GM19395 (cell line): Measurements from ENCODE around the gene ROGDI.

ENCODE experiments used
- ATAC-seq: cut with Tn5 transposase; IDR thresholded peaks from one replicate; pipeline ENCODE4 v1.9.1; 2021; ENCODE audit warnings: mild to moderate bottlenecking, moderate library complexity; ENCODE audit not compliant: unreplicated experiment

Gene ROGDI, protein sequence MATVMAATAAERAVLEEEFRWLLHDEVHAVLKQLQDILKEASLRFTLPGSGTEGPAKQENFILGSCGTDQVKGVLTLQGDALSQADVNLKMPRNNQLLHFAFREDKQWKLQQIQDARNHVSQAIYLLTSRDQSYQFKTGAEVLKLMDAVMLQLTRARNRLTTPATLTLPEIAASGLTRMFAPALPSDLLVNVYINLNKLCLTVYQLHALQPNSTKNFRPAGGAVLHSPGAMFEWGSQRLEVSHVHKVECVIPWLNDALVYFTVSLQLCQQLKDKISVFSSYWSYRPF

DNA sequence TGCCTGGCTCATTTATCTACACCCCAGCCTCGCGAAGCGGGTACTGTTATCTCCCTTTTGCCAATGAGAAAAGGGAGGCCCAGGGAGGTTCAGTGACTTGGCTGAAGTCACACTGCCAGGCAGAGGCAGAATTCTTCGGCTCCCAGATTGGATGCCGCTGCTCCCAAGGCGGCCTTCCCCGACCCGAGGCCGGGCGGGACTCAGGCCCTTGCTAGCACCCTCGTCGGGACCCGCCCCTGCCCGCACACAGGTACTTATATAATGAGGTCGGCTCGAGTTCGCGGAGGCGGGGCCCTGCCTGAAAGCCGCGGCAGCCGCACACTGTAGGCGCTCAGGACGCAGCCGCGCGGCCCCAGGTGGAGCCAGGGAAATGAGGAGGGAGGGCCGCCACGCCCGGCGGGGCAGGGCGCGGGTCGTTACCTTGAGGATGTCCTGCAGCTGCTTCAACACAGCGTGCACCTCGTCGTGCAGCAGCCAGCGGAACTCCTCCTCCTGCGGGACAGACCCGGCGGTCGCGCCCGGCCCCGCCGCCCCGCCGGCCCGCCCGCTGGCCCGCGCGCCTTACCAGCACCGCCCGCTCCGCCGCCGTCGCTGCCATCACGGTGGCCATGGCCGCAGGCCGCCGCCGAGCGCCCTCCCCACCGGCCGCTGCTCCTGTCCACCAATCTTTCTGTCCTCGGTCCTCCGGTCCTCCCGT is at the start of gene ROGDI:
ROGDI (minus strand) TSS at position 672 of the 697 bp plus-strand sequence; CDS start at position 610, 62 bp downstream.
- ATAC-seq: peak; percentile 66

DNA sequence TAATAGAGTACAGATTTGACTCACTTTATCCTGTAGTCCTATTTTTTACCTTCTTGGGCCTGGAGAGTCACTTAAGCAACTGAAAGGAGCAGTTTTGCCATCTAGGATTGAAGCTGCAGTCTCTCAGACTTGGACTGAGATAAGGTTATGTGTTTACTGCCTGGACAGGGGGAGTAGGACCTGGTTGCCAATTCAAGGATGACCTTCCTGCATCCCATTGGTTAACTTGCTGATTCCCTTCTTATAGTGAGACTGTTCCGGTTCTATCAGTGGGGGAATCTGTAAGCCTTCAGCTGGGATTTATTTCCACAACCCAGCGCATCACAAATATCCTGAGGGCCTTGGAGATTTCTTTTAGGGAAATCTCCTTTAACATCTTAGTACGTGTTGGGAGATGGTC is 47.8 kb upstream of the ROGDI start:
- ATAC-seq: no peak

DNA sequence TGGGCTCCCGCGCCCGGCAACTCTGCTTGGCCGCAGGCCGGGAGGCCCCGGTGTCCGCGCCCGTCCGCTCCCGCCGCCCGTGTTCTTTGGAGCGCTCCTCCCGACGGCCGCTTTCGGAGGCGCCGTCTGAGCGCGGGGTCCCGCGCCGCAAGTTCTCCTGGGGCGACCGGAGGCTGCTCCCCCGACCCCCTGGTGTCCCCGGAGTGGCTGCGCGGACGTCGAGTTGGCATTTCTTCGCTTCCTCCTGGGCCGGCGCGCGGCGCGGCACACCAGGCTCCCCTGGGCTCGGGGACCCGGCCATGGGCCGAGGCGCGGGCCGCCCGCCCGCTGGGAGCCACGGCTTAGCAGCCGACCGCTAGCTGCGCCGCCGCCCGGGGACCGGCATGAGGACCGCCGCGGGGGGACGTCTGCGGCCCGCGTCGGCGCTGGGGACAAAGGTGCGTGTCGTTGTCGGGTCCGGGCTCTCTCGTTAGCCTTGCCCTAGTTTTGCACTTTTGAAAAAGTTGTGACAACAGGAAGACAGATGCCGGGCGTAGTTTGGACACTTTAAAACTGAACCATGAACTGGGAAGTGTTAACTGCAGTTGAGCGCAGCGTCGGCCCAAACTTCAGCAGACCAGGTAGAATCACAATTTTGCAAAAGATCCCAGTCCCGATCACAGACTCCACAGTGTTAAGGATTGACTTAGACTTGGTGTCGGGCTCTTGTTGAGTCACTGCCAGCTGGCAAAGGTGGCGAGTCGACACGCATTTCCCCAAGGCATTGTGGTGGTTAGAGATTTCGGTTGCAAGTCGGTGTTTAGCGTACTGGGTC is 45.5 kb upstream of the ROGDI start:
- peak; percentile 23 for ATAC-seq

DNA sequence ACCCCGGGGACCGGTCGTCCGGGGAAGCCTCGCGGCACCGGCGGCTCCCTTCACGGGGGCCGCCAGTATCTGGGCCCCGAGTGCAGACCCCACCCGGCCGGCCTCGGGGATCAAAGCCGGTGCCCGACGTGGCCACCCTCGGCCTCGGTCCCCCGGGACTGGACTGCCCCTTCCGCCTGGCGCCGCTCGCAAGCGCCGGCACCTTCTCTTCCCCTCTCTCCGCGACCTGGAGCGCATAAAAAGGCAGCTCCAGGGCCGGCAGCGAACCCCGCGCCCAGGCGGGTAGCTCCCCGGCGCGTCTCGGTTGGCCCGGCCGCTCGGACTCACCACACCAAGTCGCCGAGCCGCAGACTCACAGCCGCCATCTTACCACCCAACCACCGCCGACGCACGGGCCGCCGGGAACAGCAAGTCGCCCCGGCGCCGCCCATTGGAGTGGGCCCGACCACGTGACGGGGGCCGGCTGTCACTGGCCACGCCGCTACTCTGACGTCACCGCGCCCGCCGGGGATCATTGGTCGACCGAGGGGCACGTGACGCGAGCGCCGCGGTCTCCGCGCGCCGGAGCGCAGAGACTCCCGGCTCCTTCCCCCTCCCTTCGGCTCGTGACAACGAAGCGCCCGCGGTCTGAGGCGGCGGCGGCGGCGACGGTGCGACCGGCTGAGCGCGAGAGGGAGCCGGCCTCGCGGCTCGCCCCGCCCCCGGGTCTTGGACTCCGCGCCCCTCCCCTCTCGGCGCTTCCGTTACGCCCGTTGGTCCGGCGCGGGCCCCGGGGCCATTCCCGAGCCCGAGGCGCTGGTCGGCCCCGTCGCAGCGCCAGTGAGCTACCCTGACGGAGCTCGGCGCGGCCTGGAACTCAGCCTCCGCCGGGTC is 44.7 kb upstream of the ROGDI start, which contains the start of the genes GLYR1 and UBN1:
GLYR1 (minus strand) TSS at position 388 of the 873 bp plus-strand sequence; CDS start at position 365, 23 bp downstream.
UBN1 (plus strand) TSS at position 581 of the 873 bp plus-strand sequence. CDS start 5,437 bp downstream, outside the sequence.
- peak; percentile 82 for ATAC-seq

DNA sequence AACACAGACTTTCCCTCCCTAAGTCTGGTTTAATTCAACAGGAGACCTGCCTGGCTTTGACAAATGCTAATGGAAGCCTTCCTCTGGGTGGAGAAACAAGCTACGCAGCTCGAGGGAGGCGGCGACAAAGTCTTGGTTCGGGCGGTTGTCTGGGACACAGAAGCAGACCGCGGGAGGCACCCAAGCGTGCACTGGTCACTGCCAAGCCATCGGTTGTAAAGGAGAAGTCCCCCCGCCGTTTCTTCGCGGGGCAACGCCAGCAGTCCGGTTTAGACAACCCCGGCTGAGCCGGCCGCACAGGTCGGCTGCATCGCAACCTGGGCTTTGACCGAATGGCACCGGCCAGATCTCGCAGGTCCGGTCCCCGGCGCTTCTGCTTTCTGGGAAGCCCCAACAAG is 44.1 kb upstream of the ROGDI start:
- peak; percentile 32 for ATAC-seq

DNA sequence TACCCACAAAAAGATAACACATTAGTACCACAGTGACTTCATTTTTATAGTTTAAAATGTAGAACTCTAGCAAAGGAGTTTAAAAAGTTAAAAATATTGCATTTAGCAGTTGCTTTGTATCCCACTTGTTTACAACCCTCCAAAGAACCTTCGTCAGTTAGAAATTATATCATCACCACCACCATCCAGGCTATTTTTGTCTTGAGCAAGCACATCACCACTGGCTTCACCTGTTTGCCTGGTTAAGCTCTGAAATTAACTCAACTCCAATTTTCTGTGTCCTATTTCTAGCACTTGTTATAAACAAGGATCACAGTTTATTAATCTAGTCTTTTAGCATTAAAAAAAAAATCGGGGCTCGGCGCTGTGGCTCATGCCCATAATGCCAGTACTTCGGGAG is 38.6 kb upstream of the ROGDI start:
- no peak for ATAC-seq

DNA sequence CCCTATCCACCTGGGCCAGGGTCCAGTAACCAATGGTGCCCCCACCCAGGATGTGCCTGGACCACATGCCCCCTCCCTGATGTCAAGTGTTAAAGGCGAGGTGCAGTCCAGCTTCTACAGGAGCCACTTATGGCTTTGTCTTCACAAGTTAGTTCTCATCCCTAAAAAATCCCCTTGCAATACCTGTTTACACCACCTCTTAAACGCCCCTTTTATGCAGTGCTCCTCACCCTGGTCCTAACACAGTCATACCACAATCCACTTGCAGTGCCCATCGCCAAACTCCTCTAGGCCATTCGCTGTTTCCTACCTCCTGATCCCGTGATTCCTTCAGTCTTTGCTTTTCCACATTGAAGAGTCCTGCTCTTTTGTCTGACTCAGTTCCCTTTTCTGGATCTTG is 37.5 kb upstream of the ROGDI start:
- no peak for ATAC-seq

DNA sequence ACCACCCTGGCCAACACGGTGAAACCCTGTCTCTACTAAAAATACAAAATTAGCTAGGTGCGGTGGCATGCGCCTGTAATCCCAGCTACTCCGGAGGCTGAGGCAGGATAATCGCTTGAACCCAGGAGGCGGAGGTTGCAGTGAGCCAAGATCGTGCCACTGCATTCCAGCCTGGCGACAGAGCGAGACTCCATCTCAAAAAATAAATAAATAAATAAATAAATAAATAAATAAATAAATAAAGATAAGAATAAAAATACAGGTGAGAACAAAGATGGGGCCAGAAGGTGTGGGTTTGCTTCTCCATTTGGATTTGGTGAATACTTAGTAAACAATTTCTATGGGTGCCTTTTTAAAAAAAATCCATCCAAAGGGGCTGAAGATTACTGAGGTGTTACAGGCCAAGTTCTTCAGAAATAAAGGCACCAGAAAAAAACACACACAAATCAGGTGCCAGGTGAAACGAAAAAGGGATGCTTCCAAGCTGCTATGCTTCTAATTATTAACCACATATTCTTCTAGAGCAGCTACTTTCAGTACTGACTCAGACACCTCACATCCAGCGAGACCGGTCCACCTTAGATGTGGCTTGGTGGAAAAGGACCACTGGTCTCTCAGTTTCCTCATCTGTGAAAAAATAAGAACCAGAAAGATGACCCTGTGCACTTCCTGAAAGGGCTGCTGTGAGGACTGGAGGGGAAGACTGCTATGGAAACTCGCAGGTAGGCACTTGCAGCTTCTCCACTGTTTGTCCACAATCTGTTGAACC is 35.5 kb upstream of the ROGDI start:
- no peak for ATAC-seq

DNA sequence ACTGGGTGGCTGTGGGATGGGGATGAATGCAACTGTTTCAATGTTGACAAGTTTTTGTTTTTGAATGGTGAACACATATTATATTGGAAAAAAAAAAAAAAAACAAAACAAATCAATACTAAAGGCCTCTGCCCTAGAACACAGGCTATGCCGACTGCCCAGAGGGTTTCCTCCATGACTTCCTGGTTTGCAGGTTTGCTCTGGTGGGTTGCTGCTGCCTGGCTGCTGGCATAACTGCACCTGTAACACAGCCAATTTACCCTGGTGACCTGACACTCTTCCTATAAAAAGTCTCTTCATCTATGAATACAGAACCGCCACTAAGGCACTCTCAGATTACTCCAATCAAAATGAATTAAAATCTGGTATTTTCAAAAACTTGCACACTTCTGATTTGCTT is 34.3 kb upstream of the ROGDI start:
- ATAC-seq: no peak

DNA sequence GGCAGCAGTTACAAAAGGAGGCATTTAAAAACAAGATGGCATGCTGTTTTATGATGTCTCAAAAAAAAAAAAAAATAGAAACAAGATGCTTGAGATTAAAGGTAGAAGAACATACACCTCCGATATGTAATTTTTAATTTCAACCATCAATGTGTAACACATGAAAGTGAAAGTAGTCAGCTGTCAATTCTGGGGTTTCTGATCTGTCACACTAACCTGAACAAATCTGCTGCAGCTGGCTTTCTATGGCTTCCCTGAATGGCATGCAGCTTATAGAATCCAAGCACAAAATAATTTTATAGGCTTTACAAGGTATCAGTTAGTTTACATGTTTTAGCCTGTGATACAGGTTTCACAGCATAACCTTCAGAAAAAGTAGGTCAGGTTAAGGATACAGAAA is 31.2 kb upstream of the ROGDI start:
- no peak for ATAC-seq

DNA sequence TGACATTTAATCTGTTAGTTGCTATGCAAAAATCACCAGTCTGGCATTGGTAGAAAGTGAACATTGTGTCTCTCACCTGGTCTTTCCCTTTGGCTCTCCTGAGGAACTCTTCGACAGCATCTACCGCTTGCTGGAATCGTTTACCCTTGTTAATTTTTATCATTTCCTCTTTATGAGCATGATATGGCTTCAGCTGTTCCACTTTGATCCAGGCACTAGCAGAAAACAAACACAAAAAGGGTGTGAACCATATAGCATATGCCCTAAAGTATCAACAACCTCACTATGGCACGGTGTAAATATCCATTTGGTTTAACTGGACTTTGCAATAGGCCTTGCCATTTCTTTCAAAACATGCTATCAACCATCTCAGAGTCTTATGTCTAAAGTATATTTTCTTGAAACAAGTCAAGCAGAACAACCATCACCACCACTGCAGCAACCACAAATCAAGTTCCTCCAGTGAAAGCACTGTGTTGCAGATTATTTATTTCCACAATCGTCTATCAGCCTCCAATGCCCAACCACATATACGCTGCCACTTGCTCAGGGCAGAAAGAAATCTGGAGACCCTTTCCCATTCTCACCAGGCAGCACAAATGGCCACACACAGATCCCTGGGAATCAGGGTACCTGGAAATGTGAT is 30.4 kb upstream of the ROGDI start:
- ATAC-seq: no peak

DNA sequence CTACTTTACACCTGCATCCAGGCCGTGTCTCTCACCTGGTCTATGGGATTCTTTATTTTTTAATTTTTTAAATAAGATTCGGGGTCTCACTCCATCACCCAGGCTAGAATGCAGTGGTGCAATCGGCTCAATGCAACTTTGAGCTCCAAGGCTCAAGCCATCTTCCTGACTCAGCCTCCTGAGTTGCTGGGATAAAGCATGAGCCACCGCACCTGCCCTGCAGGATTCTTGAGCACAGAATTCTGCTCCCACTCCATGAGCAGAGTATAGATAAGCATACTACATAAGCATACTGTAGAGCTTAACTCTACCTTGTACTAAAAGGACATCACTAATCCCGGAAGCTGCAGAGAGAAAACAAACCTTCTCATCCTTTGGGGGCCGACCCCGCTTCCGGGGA is 29.2 kb upstream of the ROGDI start:
- no peak for ATAC-seq

DNA sequence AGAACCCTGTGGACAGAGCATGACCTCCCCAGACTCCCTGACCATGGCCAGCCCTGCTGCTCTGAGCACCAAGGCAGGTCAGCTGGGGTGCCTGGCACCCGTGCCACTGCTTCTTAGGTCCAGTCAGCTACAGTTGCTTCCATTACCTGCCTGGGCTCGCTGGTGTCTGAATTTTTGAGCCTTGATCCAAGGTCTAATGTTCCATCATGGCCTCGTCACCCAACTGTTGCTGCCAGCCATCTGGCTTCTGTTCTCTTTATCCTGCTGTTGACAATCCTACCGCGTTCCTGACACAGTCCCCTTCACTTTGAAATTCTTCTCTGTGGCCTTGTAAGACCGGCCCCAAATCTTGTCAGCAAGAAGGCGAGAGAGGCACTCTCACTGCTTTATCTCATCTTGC is 28.0 kb upstream of the ROGDI start:
- no peak for ATAC-seq

DNA sequence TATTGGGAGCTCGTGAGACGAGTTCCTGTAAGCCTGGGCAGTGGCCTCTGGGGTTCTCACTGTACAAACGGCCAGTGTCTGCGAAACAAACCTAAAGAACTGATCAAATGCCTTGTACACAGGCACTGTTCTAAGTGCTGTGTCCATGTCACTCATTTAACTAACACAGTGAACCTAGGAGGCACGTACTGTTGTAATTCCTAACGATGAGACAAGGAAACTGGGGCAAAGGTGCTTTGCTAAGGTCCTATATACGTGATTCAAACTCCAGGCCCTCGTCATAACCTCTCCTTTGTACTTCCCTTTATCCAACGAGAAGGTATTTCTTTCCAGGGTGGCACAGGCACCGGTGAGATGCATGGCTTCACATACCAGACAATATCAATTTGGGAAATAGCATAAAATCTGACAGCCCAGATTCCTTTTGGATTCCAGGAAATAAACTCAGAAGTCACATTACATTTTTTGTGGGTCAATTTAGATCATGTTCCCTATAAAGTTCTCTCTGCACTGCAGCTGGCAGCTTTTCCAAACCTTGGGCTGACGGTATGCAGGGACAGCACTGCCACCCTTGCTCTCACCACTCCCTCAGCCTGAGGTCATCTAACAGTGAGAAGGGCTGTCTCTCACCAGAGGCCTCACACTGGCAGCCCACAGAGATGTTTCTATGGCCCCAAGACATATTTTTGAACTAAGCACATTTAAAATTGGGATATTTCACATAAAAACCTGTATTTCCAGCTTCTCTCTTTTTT is 26.3 kb upstream of the ROGDI start:
- ATAC-seq: no peak

DNA sequence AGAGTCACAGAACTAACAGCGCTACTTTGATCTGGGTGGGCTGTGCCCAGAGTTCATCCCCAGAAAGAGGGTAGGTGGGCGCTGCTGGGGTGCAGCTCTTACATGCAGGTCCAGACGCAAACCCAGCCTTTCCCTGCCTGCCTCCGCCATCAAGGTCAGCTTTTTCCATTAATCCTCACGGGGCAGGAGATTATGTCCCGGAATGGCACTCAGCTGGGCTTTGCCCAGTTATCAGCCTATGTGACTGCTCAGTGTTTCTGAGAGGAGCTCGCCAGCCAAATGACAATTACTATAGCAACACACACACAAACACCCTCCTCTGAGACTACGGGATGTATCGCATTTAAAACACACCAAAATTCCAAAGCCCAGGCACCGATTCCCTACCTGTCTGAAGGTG is 24.5 kb upstream of the ROGDI start:
- ATAC-seq: no peak

DNA sequence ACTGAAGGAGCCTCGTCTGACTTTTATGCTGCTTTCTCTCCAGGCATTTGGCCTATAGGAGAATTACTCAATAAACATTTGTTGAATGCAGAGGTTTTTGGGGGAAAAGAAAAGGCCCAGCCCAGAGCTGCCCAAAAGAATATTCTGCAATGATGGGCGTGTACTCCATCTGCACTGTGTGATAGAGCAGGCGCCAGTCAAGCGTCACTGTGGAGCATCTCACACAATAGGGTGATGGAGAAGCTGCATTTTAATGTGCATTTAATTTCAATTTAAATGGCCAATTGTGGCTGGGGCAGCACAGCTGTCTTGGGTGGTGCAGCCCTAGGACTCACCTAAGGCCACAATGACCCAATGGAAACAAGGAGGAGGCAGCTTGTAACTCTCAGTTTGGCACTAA is 24.1 kb upstream of the ROGDI start:
- ATAC-seq: no peak

DNA sequence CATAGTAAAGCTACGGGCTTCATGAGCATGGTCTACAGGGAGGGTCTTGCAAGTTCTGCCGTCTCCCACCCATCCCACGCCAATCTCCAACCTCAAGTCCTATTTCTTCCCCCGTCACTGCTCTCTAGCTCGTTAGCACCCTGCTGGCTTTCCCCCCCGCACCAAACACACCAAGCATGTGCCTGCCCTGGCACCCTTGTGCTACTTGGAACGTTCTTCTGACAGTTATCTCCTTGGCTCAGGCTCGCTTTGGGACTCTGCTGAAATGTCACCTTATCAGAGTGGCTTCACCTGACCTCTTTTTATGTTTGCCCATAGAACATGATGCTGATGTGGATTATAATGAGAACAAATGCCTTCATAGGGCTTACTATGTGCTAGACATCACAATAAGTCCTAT is 22.8 kb upstream of the ROGDI start:
- ATAC-seq: no peak

DNA sequence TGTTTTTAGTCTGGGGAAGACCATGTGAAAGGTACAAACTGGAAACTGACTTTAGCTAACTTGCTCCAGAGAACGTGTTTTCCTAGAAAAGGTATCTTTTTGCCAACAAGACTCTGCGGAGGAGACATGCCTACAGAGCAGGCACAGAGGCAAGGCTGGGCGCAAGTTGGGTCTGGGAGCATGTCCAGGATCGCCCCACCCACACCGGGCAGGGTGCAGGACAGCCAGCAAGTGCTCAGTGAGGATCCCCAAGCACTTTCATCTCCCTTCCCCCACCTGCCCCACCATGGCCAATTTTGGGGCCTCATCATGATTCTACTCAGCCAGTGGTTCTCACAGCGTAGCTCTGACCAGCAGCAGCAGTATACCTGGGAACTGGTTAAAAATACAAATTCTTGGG is 18.2 kb upstream of the ROGDI start:
- ATAC-seq: no peak
